HL-60 (cell line): ENCODE measurements around the gene HCK.

Source experiments
- POLR2AphosphoS5 ChIP-seq: IDR thresholded peaks from 2 replicates; pipeline ENCODE4 v1.6.1; 2012; ENCODE audit warnings: low read depth
- SPI1 ChIP-seq: IDR thresholded peaks from 2 replicates; pipeline ENCODE4 v1.6.1; 2012; ENCODE audit warnings: low read depth, mild to moderate bottlenecking, borderline replicate concordance
- TF ChIP-seq, protein P1 (sequence below): IDR thresholded peaks from one replicate; pipeline ENCODE4 v1.5.1; 2011; ENCODE audit warnings: low read length, control low read depth, inconsistent platforms; ENCODE audit not compliant: insufficient read depth

DNA sequence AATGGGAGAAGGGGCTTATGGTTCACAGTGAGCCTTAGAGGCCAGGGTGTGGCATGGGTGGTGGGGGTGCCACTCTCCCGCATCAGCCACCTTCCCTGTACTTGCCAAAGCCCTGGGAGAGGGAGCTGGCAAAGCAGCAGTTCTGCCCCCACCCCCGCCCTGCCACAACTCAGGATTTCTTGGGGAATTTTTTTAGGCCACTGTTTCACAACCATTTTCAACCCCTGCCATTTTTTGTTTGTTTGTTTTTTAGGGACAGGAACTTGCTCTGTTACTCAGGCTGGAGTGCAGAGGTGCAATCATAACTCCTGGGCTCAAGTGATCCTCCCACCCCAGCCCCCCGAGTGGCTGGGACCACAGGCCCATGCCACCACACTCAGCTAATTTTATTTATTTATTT is 35.0 kb downstream of the HCK start:
- TF ChIP-seq POLR2AphosphoS5: no peak
- TF ChIP-seq, protein P1, sequence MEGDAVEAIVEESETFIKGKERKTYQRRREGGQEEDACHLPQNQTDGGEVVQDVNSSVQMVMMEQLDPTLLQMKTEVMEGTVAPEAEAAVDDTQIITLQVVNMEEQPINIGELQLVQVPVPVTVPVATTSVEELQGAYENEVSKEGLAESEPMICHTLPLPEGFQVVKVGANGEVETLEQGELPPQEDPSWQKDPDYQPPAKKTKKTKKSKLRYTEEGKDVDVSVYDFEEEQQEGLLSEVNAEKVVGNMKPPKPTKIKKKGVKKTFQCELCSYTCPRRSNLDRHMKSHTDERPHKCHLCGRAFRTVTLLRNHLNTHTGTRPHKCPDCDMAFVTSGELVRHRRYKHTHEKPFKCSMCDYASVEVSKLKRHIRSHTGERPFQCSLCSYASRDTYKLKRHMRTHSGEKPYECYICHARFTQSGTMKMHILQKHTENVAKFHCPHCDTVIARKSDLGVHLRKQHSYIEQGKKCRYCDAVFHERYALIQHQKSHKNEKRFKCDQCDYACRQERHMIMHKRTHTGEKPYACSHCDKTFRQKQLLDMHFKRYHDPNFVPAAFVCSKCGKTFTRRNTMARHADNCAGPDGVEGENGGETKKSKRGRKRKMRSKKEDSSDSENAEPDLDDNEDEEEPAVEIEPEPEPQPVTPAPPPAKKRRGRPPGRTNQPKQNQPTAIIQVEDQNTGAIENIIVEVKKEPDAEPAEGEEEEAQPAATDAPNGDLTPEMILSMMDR: no peak
- TF ChIP-seq SPI1: no peak
